Stomach (tissue), 4 donors: ENCODE results near the gene SLC4A7.

Experiments
- CTCF ChIP-seq, 7 experiments: fragments of 450-650 bp in 4 of 7; fragments of 200-600 bp in 3 of 7; sonication (generic) in 3 of 7; IDR thresholded peaks; one replicate each; pipeline ENCODE4 v1.5.1; 2016 to 2019; ENCODE audit warnings: antibody characterized with exemption in 7 of 7, control low read depth in 2 of 7, mild to moderate bottlenecking in 1 of 7
- POLR2A ChIP-seq, 4 donors: fragments of 450-650 bp; IDR thresholded peaks; one replicate each; pipeline ENCODE4 v1.6.1; 2016; ENCODE audit warnings: antibody characterized with exemption in 4 of 4, control low read depth in 2 of 4, mild to moderate bottlenecking in 1 of 4, moderate library complexity in 1 of 4

GRCh38 chr3:27487383-27487782, 3.2 kb upstream of the SLC4A7 start:
- TF ChIP-seq POLR2A (IDR thresholded peaks at IDR 0.05) (no peak), CTCF (IDR thresholded peaks at IDR 0.05) (no peak)
